Stimulated activated naive CD4-positive, alpha-beta T cell treated with Interleukin-2 at 50 U/mL for 16 hours (primary cell): ENCODE measurements around the gene SPDYE5.

Experiments used
- DNase-seq: peaks from one replicate; lab custom pipeline; 2025; lab: John Stamatoyannopoulos, UW

The SPDYE5 gene

GRCh38 chr7:75537731-75538130 is 45.6 kb downstream of the SPDYE5 start:
- DNase-seq: no peak

GRCh38 chr7:75546237-75547015 is 54.3 kb downstream of the SPDYE5 start:
- no peak for DNase-seq
